HepG2 (cell line): ENCODE measurements around the gene LSS.

Experiments
- ZBTB3 ChIP-seq: sonication (generic); formaldehyde crosslinking; IDR thresholded peaks from 2 replicates; pipeline ENCODE4 v1.4.0; 2020; ENCODE audit warnings: low read depth, mild to moderate bottlenecking, moderate library complexity, missing genetic modification reagents, borderline replicate concordance
- ZNF234 ChIP-seq: sonication (generic); formaldehyde crosslinking; conservative IDR thresholded peaks from 2 replicates; pipeline ENCODE4 v1.5.1; 2020; ENCODE audit warnings: mild to moderate bottlenecking, missing genetic modification reagents
- ZNF331 ChIP-seq: sonication (generic); formaldehyde crosslinking; IDR thresholded peaks from 2 replicates; pipeline ENCODE4 v1.4.0; 2020; ENCODE audit warnings: missing genetic modification reagents

DNA sequence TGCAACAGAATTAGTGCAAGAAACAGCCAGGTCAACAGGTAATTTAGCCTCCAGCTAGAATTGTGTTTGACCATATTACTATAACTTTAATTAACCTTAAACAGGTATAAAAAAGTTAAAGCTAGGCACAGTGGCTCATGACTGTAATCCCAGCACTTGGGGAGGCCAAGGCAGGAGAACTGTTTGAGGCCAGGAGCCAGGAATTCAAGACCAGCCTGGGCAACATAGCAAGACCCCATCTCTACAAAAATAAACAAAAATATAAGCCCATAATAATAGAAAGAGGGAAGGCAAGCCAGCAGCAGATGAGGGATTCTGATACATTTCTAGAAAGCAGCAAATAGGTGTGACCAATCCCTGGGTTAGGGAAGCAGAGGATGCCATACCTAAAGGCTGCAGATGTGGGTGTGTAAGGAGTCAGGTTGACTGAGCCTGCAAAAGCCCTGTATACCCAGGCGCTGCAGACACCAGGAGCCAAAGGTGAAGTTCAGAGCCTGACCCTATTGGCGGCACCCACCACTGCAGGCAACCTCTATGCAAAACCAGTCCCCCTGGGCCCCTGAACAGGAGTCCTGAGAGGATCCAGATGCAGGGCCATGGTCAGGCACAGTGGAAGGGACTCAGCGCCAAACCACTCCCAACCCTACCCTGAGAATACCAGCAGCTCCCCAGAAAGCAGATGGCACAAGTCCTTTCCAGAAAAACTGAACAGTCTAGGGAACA lies 19.3 kb upstream of the LSS start:
- TF ChIP-seq ZBTB3 (CRISPR knock-in tag) (no peak), ZNF234 (CRISPR knock-in tag) (no peak), ZNF331 (CRISPR knock-in tag) (no peak)
